HG03097 (cell line): Measurements from ENCODE around the gene NR1D2.
"Not testable (repeated sequence)": the region's sequence is repeated elsewhere in the genome, so short reads cannot be mapped to it uniquely, and the experiment has no call there.

Experiments used
- ATAC-seq: cut with Tn5 transposase; IDR thresholded peaks from one replicate; pipeline ENCODE4 v1.9.1; 2021; ENCODE audit not compliant: unreplicated experiment, low FRiP score

The NR1D2 gene

GRCh38 chr3:23944861-23945662 lies at the start of gene NR1D2:
Gene NR1D2, plus strand, starts transcription at chr3:23945286. Its CDS starts 293 bp downstream, at chr3:23945579.
- ATAC-seq = peak; percentile 48

- no peak for ATAC-seq
Measured at GRCh38 chr3:23900744-23901143, 44.3 kb upstream of the NR1D2 start.

- ATAC-seq = no peak
Measured at GRCh38 chr3:23904545-23904944, 40.5 kb upstream of the NR1D2 start.

- ATAC-seq = no peak
Measured at GRCh38 chr3:23909341-23909740, 35.7 kb upstream of the NR1D2 start.

GRCh38 chr3:23911397-23911796 lies 33.7 kb upstream of the NR1D2 start:
- no peak for ATAC-seq

- not testable (repeated sequence) for ATAC-seq
Measured at GRCh38 chr3:23912335-23912734, 32.8 kb upstream of the NR1D2 start.

- no peak for ATAC-seq
Measured at GRCh38 chr3:23913182-23913581, 31.9 kb upstream of the NR1D2 start.

- no peak for ATAC-seq
Measured at GRCh38 chr3:23913873-23914743, 31.0 kb upstream of the NR1D2 start.

GRCh38 chr3:23915537-23916108 lies 29.5 kb upstream of the NR1D2 start:
- no peak for ATAC-seq

- ATAC-seq = peak; percentile 44
Measured at GRCh38 chr3:23916152-23916885, 28.8 kb upstream of the NR1D2 start.

GRCh38 chr3:23916886-23917678 lies 28.0 kb upstream of the NR1D2 start, which contains the start of the genes NKIRAS1 and RPL15:
Gene NKIRAS1, minus strand, starts transcription at chr3:23916990. Its CDS starts 6,086 bp downstream, at chr3:23910904.
Gene RPL15, plus strand, starts transcription at chr3:23917132. Its CDS starts 728 bp downstream, at chr3:23917860.
- ATAC-seq = peak; percentile 95

- ATAC-seq = not testable (repeated sequence)
Measured at GRCh38 chr3:23917679-23918303, 27.3 kb upstream of the NR1D2 start.

- ATAC-seq = not testable (repeated sequence)
Measured at GRCh38 chr3:23918331-23918730, 26.8 kb upstream of the NR1D2 start.

GRCh38 chr3:23919628-23920027 lies 25.5 kb upstream of the NR1D2 start:
- ATAC-seq = no peak

GRCh38 chr3:23920151-23920655 lies 24.9 kb upstream of the NR1D2 start:
- ATAC-seq = no peak

- no peak for ATAC-seq
Measured at GRCh38 chr3:23921052-23921511, 24.0 kb upstream of the NR1D2 start.

GRCh38 chr3:23923786-23924185 lies 21.3 kb upstream of the NR1D2 start:
- ATAC-seq = no peak

GRCh38 chr3:23926246-23926645 lies 18.8 kb upstream of the NR1D2 start:
- no peak for ATAC-seq

GRCh38 chr3:23926736-23927135 lies 18.4 kb upstream of the NR1D2 start:
- ATAC-seq = no peak
